Right ventricle myocardium superior (tissue), 1 donor: Measurements from ENCODE around the gene MSANTD1. TPM values are rescaled to one million over a fixed set of nuclear protein-coding genes. Genes with fewer than 3 reads are reported as not detected.
A peak's percentile ranks its signal among the peaks of the same experiment; 100 is the strongest.

Experiments used
- ATAC-seq: fragments of 200-7000 bp; cut with Tn5 transposase; one replicate; pipeline ENCODE4 v1.9.1; 2020; ENCODE audit warnings: mild to moderate bottlenecking; ENCODE audit not compliant: poor library complexity
- DNase-seq: peaks from one replicate; pipeline ENCODE4 v3.0.0-alpha.2; 2020
- intact Hi-C: fragments of 100-400 bp; cut with DNase I; formaldehyde crosslinking; loops from one replicate; pipeline ENCODE4 v1.11.2; 2022
- total RNA-seq: library from RNA; stranded (reverse); fragmentation: NEBNext Ultra II Directional; extraction: Animal tissue kit (Norgen Biotek cat#: 25700); gene quantifications from one replicate; pipeline ENCODE4 v1.2.1, GENCODE V29; 2021
- donor health status: DM: no; HTN: yes; CAD: no; lungs with severe emphysema.

MSANTD1 gene
- total RNA-seq, 1 donor from 2014 or later, result 0.54 TPM

DNA sequence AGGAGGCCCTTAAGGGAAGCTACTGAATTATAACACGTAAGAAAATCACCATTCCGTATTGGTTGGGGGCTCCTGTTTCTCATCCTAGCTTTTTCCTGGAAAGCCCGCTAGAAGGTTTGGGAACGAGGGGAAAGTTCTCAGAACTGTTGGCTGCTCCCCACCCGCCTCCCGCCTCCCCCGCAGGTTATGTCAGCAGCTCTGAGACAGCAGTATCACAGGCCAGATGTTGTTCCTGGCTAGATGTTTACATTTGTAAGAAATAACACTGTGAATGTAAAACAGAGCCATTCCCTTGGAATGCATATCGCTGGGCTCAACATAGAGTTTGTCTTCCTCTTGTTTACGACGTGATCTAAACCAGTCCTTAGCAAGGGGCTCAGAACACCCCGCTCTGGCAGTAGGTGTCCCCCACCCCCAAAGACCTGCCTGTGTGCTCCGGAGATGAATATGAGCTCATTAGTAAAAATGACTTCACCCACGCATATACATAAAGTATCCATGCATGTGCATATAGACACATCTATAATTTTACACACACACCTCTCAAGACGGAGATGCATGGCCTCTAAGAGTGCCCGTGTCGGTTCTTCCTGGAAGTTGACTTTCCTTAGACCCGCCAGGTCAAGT lies 6.9 kb upstream of the MSANTD1 start:
- ATAC-seq (no peak), DNase-seq (no peak)
- intact Hi-C loops, result no loop called here

DNA sequence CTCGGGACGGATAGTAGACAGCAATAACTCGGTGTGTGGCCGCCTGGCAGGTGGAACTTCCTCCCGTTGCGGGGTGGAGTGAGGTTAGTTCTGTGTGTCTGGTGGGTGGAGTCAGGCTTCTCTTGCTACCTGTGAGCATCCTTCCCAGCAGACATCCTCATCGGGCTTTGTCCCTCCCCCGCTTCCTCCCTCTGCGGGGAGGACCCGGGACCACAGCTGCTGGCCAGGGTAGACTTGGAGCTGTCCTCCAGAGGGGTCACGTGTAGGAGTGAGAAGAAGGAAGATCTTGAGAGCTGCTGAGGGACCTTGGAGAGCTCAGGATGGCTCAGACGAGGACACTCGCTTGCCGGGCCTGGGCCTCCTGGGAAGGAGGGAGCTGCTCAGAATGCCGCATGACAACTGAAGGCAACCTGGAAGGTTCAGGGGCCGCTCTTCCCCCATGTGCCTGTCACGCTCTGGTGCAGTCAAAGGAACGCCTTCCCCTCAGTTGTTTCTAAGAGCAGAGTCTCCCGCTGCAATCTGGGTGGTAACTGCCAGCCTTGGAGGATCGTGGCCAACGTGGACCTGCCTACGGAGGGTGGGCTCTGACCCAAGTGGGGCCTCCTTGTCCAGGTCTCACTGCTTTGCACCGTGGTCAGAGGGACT lies 5.7 kb upstream of the MSANTD1 start:
- ATAC-seq, result no peak
- DNase-seq, result no peak
- intact Hi-C loops, result no loop called here

DNA sequence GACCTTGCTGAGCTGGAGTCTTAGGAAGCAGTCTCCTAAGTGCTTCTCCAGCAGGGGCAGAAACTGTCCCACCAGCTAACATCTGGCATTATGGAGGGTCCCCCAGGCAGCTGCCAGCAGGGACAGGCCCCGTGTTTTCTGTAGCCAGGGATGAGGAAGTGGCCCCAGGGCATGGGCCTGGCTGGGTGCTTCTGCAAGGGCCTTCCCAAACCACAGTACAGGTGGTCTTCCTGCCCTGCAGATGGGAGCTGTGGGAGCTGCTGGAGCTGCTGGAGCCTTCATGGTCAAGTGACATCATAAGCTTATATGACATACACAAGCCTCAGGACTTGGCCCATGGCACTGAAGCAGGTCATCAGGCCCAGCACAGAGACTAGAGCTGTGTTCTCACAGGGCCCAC lies 5.0 kb upstream of the MSANTD1 start:
- no peak for ATAC-seq
- DNase-seq, result no peak
- intact Hi-C loops, result no loop called here

DNA sequence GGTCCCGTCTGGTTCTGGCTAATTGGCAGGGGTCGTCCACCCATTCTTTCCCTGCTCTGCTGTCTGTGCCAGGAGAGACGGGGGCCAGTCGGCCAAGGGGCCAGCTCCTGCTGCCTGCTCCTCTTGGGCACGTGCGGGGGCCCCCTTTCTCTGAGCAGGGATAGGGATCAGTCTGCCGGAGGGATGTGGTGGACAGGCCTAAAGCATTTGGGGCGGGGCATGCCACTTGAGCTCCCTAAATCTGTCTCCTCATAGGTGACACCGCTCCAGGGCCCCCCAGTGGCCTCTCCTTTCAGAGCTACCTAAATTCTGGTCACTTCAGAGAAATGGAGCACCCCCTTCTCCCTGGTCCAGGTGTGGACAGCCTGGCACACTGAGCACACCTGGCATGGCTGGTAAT lies 4.2 kb upstream of the MSANTD1 start:
- DNase-seq, result no peak
- intact Hi-C loops, result no loop called here
- no peak for ATAC-seq

DNA sequence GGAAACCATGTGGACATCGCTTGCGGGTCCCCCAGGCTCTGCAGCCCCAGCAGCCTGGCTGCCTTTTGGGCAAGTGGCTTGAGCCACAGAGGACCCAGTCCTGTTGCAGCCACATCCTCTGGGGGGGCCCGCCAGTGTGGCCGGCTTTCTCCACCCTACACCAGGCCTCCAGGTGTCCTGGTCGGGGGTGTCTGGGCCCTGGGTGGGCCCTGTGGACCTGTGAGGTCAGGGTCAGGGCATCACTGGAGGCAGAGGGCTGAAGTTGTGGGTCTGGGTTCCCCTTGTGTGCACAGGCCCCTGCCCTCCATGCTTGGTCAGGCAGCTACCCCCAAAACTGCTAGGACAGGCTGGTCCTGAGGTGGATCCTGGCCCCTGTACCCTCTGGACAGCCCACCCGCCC lies 3.3 kb upstream of the MSANTD1 start:
- ATAC-seq (no peak), DNase-seq (no peak)
- intact Hi-C loops, result no loop called here

DNA sequence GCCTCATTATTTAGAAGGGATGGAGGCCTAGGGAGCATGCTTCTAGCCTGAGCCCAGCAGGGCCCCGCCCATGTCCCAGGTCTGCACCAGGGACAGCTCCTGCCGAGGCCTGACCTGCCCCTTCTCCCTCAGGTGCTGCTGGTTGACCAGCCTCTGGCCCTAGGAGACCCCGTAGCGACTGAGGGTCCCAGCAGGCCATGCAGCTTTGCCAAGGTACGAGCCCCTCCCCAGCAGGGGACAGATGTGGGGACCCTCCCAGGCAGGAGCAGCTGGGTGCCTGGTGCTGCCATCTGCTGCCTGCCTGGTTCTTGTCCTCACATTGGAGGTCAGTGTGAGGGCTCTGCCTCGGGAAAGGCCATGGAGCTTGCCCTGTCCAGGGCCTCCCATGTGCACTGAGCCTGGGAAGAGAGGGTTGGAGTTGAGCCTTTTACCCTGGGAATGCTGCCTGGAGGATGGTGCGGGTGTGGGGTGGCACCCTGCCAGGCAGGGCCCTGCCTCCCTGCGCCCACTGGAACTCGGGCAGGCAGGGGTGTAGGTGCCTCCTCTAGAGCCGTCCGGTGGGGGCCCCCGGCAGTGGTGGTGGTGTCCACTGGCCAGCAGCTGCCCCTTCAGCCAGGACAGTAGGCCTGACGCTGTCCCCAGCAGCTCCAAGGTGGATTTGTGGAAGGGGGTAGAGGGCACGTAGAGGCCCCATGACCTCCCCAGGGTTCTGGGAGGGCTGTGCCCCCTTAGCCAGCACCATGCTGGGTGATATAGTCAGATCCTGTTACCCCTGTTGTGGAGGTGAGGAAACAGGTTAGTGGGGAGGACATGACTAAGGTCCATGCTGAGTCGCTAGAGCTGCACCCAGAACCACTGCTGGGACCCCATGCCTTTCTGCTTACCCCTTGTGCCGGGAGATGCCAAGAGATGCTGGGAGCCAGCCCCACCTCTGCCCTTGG lies 2.2 kb upstream of the MSANTD1 start:
- no peak for DNase-seq
- intact Hi-C loops, result no loop called here
- ATAC-seq, result peak; percentile 7

DNA sequence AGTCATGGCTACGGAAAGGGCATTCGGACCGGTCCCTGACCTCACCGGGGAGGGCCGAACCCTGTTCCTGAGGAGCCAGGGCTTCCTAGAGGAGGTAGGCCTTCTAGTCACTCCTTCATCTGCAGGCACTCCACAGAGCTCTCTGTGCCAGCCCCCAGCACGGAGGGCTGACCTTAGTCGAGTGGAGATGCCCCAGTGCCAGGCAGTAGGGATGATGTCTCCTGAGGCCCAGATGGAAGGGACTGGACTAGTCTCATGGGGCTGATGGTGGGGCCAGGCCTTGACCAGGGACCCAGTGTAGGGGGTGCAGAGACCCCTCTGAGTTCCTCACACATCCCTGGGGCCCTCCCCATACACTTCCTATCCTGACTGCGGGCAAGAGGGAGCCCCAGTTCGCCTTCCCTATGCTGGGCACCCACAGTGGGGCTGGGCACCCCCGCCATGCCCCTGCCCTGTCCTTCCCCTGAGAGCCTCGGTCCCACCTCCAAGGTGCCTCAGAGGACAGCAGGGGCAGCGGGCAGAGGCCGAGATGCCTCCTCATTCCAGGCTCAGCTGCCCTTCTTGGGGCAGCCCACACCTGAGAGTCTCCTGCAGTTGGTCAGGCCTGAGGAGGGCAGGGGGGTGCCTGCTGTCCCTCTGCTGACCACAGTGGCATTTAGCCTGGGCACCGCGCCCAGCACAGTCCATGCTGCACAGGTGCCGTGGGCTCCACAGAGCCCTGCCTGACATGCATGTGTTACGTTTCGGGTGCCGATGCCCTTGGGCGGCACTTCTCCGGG lies 1.4 kb upstream of the MSANTD1 start:
- ATAC-seq (no peak), DNase-seq (no peak)
- intact Hi-C loops, result no loop called here

DNA sequence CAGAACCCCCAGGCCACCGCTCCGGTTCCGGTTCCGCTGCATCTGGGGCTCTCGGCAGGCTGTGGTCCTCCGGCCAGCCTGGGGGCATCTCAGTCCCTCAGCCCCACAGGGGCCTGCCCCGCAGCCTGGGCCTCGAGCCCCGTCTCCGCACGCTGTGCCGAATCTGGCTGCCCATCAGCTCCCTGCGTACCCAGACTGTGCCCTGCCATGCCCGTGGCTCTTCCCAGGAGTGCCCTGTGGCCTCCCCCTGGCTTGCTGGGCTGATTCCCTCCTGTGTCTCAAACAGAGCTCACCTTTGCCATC lies 830 bp upstream of the MSANTD1 start:
- intact Hi-C loops, result no loop called here
- ATAC-seq, result no peak
- DNase-seq, result no peak

DNA sequence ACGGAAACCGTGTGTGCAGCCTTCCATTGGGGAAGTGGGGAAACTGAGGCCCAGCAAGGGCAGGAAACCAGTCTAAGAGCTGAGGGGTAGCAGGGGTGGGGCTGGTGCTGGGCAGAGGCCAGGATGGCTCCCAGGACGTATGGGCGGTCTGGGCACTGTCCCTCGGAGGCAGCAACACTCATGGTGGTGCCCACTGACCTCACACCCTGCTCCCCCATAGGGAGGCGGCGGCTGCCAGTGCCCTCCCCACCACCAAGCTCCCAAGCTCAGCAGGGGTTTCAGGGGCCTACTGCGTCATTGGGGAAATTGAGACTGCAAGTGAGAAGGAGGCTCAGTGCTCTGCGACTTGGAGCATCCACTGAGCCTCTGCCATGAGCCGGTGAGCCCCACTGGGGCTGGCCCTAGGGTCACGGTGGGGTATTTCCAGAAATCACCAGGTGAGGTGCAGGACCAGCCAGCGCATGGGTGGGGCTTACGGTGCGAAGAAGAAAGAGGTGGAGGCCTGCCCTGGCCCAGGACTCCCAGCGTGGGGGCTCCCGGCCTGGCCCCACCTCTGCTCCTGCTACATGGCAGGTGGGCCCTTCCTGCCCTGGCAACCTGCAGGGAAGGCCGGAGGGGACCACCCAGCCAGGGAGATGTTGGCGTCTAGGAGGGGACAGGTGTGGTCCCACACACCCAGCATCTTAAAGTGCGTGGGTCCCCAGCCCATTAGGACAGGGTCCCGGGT lies 915 bp downstream of the MSANTD1 start:
- ATAC-seq (no peak), DNase-seq (no peak)
- intact Hi-C loops, result no loop called here

DNA sequence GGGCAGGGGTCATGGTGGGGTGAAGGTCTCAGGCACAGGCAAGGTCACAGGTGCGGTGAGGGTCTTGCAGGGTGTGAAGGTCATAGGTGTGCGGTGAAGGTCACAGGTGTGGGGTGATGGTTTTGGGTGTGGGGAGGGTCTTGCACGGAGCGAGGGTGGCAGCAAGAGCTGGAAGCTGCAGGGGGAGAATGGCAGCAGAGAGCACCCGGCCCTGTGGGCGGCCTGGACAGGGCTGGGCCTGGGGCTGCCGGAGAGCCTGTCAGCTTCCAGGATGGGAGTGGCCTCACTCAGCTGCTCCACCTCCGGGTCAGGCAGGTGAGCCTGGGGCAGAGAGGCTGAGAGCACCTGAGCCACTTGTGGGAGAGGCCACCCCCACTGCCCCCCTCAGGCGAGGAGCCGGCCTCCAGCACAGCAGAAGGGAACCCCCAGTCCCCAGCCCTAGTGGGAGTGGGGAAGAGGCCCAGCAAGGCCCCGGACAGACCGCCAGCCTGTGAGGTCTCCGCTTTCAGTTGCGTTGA lies 1.5 kb downstream of the MSANTD1 start:
- intact Hi-C loops, result no loop called here
- peak; percentile 22 for DNase-seq
- no peak for ATAC-seq

DNA sequence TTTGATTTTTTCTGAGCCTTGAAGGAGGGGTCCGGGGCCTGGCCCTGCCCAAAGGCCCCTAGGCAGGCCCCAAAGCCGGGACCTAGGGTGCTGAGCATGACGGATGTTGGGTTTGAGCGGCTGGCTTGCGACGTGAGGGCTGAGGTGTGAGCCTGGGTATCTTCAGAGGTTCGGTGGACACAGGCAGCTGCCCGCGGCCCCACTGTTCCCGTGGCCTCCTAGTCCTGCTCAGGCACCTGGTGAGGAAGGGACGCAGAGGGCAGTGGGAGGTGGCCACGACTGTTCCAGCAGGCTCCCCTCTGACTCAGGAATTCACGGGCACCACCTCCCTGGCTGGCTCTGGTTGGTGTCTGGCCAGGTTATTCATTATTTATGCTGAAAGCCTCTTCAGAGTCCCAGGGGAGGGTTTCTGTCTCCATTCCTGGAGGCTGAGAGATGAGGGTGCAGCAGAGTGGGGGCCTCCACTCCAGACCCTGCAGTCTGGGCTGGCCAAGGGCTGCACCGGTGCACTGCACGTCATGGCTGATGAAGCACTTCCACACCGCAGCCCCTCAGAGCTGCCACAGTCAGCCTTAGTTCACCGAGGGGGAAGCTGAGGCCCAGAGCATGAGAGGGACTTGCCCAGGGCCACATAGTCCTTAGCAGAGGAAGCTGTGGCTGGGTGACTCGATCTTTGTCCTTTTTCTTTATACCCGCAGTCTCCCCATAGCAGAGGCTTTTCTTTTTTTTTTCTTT lies 2.2 kb downstream of the MSANTD1 start:
- ATAC-seq, result no peak

DNA sequence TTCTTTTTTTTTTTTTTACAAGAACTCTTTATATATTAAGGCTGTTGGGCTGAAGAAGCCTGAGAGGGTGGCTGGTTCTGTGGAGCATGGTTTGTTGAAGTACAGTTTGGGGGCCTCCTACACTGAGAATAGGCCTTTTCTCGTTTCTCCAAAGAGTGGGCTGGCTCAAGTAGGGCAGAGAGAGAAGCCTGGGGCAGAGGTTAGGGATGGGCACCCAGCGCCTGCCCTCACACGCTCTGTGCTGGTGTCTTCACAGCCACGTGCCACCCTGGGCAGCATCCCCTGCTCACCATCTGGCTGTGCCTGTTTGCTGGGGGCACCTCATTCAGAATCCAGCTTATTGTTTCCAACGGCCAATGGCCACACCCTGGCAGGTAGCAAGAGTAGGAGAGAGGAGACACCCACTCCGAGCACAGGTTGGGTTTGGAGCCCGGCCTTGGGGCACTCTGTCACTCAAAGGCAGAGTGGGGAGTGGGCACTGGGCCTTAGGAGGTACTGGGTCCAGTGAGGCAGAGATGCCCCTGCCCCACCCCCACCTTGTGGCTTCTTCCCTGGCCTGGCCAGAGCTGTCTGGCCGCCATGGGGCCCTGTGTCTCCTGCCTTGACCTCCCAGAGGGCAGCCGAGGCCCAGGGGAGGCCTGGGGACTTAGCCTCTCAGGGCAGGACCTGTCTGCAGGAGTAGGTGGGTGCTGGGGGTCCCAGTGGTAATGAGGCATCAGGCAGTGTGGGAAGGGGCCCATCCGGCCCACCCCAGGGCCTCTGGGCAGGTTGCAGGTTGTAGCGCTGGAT lies 2.9 kb downstream of the MSANTD1 start:
- no peak for ATAC-seq
- DNase-seq, result peak; percentile 26
- intact Hi-C loops, result no loop called here

More for the DNA sequence above, 2.2 kb downstream of the MSANTD1 start:
- intact Hi-C loops, result no loop called here
- peak; percentile 21 for DNase-seq

DNA sequence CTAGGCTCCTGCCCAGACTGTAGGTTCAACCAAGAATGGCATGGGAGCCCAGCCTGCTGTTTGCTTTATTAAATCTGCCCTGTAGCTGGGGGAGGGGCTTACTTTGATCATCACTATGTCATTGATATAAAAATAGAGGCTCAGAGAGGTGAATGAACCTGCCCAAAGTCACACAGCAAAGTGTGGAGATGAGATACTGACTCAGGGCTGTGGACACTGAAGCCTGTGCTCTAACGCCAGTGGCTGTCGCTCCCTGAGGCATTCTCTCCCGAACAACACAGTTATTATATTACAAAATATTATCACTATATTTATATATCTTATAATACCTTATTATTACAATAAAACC lies 3.5 kb downstream of the MSANTD1 start:
- intact Hi-C loops, result no loop called here
- DNase-seq (no peak), ATAC-seq (no peak)

DNA sequence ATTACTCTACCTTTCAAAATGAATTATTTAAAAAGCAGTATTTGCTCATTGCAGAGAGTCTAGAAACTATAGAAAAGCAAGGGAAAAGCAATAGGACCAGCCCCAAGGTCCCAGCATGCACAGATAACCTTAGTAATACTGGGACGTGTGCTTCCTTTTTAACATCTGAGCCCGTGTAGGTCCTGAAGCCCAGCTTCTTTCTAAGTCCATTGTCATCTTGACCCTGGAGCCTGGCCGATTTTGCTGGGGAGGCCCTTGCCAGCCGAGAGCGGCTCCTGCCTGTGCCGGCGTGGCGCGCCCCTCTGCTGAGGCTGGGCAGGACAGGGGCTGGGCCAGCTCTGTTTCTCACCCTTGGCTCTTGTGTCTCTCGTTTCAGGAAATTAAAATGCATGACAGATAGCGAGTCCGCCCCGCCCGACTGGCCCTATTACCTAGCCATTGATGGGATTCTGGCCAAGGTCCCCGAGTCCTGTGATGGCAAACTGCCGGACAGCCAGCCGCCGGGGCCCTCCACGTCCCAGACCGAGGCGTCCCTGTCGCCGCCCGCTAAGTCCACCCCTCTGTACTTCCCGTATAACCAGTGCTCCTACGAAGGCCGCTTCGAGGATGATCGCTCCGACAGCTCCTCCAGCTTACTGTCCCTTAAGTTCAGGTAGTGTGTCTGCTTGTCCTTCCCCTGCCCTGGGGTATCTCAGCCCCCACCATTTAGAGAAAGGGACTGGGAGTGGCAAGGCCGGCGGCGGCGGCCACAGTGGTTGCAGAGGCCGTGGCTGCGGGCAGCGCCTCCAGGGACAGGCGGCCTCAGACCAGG lies 4.1 kb downstream of the MSANTD1 start:
- no peak for ATAC-seq
- intact Hi-C loops, result no loop called here
- DNase-seq, result peak; percentile 40

DNA sequence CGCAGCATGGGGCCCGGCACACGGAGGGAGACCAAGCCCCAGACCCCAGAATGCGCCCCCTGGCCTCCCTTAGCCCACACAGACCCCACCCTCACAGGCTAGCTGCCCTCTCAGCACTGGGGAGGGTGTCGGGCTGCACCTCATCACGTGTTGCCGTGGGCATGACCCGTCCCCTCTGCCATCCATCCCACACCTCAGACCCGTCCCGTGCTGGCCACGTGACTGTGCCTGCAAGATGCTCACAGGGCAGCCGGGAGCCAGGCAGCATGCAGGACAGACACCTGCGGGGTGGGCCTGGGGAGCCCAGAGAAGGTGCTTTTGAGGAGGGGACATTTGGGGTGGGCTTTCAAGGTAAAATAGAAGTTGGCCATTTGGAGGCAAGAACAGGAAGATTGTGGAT lies 4.8 kb downstream of the MSANTD1 start:
- intact Hi-C loops, result no loop called here
- no peak for ATAC-seq
- peak; percentile 24 for DNase-seq
